Colon (tissue), 2 donors: ENCODE measurements around the gene MET.

Experiments used
- FAIRE-seq: peaks from 2 replicates; lab custom pipeline; 2012; peaks lifted over from hg19 to GRCh38; lab: Jason Lieb, UNC
- donor health status: control.
- donor health status: control.

MET gene

DNA sequence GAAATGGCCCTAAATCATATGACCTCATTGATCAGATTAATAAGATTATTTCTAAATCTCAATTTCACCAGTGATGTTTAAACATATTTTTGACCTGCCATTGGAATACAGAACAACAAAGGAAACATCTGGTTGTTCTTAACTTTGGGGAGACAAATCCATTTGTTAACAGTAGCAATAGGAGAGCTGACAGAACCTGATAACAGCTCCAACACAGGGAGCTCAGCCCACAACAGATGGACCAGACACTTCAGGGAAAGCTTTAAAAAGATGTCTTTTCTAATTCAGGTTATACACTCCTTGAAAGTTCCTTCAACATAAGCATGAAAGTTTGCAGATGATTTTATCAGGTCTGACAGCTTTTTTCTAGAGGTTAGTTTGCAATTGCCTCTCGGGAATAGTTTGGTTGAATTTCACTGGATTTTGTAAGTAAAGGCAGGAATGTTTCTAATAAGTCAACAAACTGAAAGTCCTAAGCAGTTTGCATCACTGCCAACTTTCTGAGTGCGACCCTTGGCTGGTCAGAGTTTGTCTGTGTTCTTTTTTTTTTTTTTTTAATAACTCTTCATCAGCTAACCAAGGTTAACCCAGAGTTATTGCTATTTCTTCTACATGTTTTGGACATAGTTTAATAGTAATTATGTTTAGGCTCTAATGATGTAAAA, 6.5 kb upstream of the MET start:
- no peak for FAIRE-seq

DNA sequence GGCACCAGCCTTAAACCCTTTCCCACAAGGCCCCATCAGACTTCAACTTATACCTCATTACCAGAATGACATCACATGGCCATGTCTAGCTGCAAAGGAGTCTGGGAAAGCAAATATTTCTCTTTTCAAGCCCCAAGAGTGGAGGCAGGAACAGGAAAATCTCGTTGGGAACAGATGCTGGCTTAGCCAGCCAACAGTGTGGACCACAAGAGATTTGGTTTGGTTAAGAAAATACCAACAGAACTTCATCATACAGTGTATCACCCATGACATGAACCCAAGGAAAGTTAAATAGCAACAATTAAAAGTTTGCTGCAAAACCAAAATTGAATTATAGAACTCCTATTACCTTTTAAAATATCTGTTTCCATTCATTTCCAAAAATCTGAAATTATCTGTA, 2.2 kb upstream of the MET start:
- no peak for FAIRE-seq

DNA sequence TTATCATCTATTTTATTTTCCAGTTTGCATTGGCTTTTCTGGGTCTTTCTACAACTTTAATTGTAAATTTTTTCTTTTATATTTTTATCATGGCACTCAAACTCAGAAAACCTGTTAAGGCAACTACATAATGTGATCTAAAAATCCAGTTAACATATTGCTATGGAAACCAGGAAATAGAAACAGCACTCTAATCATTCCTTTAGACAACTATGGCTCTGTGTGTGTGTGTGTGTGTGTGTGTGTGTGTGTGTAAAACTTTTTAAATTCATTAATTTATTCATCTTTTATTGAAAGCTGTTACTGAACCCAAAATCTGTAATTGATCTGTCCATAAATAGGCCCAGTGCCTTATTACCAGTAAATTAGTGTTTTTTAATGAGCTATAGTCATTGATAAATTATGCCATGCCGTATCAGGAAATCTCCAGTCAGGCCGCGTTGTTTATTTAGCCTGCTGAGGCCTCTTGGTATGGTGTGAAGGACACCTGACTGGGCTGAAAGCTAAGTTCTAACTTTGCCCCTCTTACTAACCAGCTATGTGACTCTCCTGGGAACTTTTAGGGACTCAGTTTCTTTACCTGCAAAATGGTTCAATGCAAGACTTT, 1.5 kb upstream of the MET start:
- no peak for FAIRE-seq

- FAIRE-seq: no peak
Measured at GRCh38 chr7:116671111-116671510, 885 bp upstream of the MET start.

- FAIRE-seq: no peak
Measured at GRCh38 chr7:116672596-116673456, 830 bp downstream of the MET start.

- FAIRE-seq: no peak
Measured at GRCh38 chr7:116673457-116673865, 1.5 kb downstream of the MET start.

- no peak for FAIRE-seq
Measured at GRCh38 chr7:116674508-116675173, 2.6 kb downstream of the MET start.

- FAIRE-seq: no peak
Measured at GRCh38 chr7:116675812-116676355, 3.9 kb downstream of the MET start.

- no peak for FAIRE-seq
Measured at GRCh38 chr7:116678780-116679179, 6.8 kb downstream of the MET start.

DNA sequence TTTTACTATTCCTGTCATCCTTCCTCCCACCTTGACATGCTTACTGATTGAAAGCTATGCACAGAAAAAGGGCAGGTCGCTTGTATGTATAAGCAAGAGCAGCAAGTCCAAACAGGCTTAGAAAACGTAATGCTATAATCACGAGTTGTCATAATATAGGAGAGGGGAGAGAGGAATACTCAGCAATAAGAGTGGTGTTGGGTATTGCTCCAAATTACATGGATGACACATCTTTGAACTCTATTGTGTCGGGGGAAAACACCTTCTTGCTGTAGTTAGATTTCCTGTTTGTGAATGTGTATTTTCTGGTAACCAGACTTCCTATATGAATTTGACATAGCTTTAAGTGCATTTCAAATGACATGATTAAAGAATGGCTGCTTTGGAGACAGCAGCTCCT, 7.5 kb downstream of the MET start:
- FAIRE-seq: no peak

GRCh38 chr7:116683786-116684185, 11.8 kb downstream of the MET start:
- no peak for FAIRE-seq

GRCh38 chr7:116686033-116686432, 14.0 kb downstream of the MET start:
- FAIRE-seq: no peak

DNA sequence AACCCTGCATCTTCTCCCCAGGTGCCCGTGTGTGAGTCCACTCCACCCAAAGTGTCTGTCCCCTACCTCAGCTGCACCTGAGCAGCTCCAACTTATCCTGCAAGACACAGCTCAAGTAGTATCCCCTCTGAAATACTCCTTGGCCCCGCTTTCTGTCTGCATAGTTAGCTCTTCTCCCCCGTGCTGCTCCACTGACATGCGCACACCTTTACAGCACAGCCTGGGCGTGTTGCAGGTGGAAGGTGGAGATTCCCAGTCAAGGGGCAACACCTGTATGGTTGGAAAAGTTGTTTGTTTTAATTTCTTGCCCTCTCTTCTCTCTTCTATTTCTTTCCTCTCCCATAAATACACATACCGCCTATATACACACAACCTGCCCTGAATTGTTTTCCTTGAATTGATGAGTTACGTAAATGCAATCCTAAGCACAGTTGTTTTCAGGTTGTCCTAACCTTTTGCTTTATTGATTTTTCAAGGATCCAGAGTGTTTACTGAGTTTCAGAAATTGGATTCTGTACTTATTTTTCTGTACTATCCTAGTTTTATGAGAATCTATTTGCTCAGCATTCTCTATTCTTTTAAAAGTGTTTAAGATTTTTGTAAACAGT, 14.9 kb downstream of the MET start:
- no peak for FAIRE-seq

- FAIRE-seq: no peak
Measured at GRCh38 chr7:116687801-116688201, 15.8 kb downstream of the MET start.

- FAIRE-seq: no peak
Measured at GRCh38 chr7:116689790-116690259, 17.8 kb downstream of the MET start.

- no peak for FAIRE-seq
Measured at GRCh38 chr7:116691664-116692063, 19.7 kb downstream of the MET start.

GRCh38 chr7:116692401-116693308, 20.7 kb downstream of the MET start:
- FAIRE-seq: no peak

GRCh38 chr7:116696707-116697106, 24.7 kb downstream of the MET start:
- FAIRE-seq: no peak

- FAIRE-seq: no peak
Measured at GRCh38 chr7:116697152-116697551, 25.2 kb downstream of the MET start.

GRCh38 chr7:116697761-116698160, 25.8 kb downstream of the MET start:
- no peak for FAIRE-seq

DNA sequence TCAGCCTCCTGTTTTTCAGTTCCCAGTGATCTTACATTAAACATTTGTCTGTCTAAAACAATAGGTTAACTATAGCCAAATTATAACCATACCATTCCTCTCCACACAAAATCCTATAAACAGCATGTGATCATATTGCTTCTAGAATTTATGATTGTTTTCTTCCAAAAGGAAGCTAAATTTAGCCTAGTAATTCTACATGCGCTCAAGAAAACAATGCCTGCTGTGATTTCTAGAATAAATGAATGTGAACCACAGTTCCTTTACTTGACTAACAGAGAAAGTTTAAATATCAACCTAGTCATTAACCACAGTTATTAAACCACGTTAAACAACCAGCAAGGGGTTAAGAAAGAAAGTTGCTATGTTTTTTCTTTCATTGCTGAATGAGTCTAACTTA, 26.4 kb downstream of the MET start:
- FAIRE-seq: no peak
